22Rv1 (cell line): Measurements from ENCODE around the gene PDE4B.

Source experiments
- CTCF ChIP-seq: fragments of 450-650 bp; IDR thresholded peaks from 2 replicates; pipeline ENCODE4 v1.5.1; 2017; ENCODE audit warnings: mild to moderate bottlenecking
- ZFX ChIP-seq: fragments of 450-650 bp; IDR thresholded peaks from 2 replicates; pipeline ENCODE4 v1.6.1; 2017; ENCODE audit warnings: antibody characterized with exemption, borderline replicate concordance

- TF ChIP-seq CTCF = no peak
- no peak for TF ChIP-seq ZFX
Measured at GRCh38 chr1:66403007-66403731, 610.5 kb downstream of the PDE4B start.
